DOHH2 (cell line): ENCODE results near the gene LATS1.

Experiments
- CTCF ChIP-seq: fragments of 200-600 bp; sonication (generic); IDR thresholded peaks from one replicate; pipeline ENCODE4 v1.5.1; 2014; ENCODE audit warnings: antibody characterized with exemption, mild to moderate bottlenecking, low read depth, low read length; ENCODE audit not compliant: poor library complexity, severe bottlenecking
- EZH2phosphoT487 ChIP-seq: fragments of 200-600 bp; sonication (generic); IDR thresholded peaks from 2 replicates; pipeline ENCODE4 v1.6.1; 2017; ENCODE audit warnings: borderline replicate concordance, mild to moderate bottlenecking, antibody characterized with exemption, low read length, moderate library complexity, mixed read lengths

- TF ChIP-seq CTCF: no peak
- TF ChIP-seq EZH2phosphoT487: no peak
Measured at GRCh38 chr6:149723262-149723661, 5.4 kb upstream of the LATS1 start.
